Measurements from ENCODE around the gene PKIG. TPM values are rescaled to one million over a fixed set of nuclear protein-coding genes. Genes with fewer than 3 reads are reported as not detected.
"Not testable (repeated sequence)": the region's sequence is repeated elsewhere in the genome, so short reads cannot be mapped to it uniquely, and the experiment has no call there.

Gene PKIG
- polyA plus RNA-seq (2012; ENCODE audit: insufficient read depth, insufficient read length), result 19.3 TPM

DNA sequence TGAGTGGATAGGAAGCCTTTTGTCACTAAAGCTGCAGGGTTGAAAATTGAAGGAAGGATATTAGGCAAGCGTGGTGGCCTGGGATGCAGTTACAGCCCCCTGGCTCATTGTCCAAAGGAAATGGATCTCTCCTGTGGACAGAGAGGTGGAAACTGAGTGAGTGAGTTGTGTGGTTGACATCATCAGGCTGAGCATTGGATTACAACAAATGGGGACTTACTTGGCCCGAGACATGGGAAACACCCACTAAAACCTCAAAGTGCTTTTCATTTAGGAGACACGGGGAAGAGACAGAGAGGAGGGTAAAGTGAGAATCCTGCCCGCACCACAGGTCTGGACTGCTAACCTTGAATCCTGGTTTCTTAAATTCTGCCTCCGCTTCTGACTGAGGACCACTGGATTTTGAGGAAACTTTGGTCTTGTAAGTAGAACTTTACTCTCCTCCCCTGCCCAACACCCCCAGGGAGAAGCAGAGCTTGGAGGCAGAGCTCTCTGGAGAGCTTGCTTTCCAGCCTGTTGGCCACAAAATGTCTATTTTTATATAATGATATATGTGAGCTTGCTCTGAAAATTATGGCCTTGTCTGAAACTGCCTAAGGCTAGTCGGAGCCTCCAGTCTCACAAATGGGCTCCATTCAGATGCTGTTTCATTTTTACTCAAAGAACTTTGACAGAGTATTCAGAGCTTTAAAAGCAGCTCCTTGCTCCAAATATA is at the start of gene PKIG:
Gene PKIG, plus strand, starts transcription at position 269 of the 715 bp plus-strand sequence. CDS start 31,978 bp downstream, outside the sequence.
- DNase-seq (ENCODE audit: low read depth, low spot score), result no peak
- H3K4me3 ChIP-seq (ENCODE audit: low read length), result no peak within 1 kb of the TSS

DNA sequence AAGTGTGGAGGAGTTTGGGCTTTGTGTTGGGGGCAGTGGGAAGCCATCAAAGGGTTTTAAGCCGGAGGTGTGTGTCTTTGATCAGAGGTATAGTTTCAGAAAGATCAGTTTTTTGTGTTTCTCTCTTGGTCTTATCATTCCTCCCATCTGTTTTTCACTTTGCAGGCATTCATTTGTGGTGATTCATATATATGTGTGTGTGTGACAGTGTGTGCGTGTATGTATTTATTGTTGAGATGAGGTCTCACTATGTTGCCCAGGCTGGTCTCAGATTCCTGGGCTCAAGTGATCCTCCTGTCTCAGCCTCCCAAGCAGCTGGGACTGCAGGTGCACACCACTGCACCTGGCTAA is 49.4 kb upstream of the PKIG start:
- peak overlapping the region; percentile 68 for H3K4me3 ChIP-seq (ENCODE audit: low read length)
- peak; percentile 96 for DNase-seq (ENCODE audit: low read depth, low spot score)

DNA sequence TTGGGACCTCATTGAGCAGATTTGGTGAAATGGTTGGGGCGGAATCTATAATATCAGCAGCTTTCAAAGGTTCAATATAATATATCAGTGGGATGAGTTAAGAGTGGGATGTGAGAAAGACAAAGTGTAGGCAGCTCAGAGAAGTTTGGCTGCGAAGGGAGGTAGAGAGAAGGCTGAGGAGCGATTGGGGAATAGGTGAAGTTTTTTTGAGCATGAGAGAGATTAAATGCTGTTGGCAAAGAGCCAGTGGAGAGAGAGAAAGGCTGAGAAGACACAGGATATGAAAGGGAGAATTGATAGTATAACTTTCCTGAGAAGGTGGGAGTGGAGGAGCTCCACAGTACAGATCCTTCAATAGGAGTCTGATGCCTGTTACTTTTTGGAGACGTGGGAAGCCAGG is 48.5 kb upstream of the PKIG start:
- no peak overlapping the region for H3K4me3 ChIP-seq (ENCODE audit: low read length)
- no peak for DNase-seq (ENCODE audit: low read depth, low spot score)

DNA sequence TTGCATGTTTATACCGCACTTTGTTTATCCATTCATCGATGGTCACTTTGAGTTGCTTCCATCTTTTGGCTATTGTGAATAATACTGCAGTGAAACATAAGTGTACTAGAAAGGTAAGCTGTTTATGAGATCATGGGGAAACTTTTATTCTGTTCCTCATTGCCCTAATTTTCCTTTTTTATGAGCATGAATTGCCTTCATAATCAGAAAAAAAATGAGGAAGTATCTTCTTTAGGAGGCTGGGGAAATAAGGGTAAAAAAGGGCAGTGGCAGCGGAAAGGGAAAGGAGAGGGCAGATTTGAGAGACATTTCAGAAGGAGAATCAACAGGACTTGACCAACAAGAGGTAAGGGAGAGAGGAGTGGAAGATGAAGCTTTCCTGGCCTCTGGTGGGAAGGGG is 46.2 kb upstream of the PKIG start:
- DNase-seq (ENCODE audit: low read depth, low spot score), result no peak
- H3K4me3 ChIP-seq (ENCODE audit: low read length), result no peak overlapping the region

DNA sequence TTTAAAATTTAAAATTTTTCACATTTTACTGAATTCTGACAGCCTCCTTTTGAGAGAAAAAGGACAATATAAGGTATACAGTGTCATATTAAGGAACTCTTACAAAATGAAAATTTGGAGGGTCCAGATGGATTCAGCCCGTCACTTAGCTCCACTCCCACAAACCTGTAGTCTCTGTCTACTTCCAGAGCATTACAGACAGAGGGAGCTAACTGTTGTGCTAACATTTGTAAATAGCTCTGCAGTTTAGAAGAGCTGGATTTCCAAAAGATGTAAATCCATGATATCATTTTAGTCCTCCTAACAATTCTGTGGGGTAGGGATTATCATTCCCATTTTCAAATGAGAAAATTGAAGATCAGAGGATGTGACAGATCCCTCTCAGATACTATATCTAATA is 44.4 kb upstream of the PKIG start:
- H3K4me3 ChIP-seq (ENCODE audit: low read length), result no peak overlapping the region
- DNase-seq (ENCODE audit: low read depth, low spot score), result no peak

DNA sequence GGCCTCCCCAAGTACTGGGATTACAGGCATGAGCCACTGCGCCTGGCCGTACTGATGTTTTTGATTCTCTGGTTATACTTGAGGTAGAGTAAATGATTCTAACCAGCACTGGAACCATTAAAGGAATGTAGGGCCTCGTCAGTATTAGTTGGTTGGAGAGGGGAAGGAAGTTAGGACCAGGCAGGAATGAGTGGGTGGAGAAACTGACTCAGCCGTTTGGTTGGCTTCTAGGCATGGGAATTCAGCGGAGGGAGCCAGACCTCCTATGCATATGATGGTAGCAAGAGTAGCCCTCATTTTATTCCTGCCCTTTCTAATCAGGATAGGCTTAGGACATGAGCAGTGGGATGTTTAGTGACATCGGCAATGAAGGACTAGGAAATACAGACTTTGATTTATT is 41.5 kb upstream of the PKIG start:
- no peak for DNase-seq (ENCODE audit: low read depth, low spot score)

DNA sequence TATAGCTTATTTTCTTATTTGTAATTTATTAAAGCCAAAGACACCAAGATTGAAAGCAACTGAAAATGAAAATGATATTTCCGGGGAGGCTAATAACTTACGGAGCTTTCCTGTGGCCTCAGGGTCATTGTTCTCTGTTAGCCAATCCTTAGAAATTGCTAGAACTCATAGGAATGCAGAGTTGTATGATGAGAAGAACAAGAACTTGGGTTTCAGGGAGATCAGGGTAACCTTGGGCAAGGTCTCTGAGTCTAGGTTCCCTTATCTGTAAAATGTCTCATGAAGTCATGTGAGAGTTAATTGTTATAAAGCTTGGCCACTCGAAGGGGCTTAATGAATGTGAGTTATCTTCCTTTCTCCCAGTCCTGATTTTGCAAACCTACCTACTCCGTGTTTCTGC is 40.4 kb upstream of the PKIG start:
- H3K4me3 ChIP-seq (ENCODE audit: low read length), result no peak overlapping the region
- DNase-seq (ENCODE audit: low read depth, low spot score), result no peak

More for the DNA sequence above, 41.5 kb upstream of the PKIG start:
- no peak overlapping the region for H3K4me3 ChIP-seq (ENCODE audit: low read length)

DNA sequence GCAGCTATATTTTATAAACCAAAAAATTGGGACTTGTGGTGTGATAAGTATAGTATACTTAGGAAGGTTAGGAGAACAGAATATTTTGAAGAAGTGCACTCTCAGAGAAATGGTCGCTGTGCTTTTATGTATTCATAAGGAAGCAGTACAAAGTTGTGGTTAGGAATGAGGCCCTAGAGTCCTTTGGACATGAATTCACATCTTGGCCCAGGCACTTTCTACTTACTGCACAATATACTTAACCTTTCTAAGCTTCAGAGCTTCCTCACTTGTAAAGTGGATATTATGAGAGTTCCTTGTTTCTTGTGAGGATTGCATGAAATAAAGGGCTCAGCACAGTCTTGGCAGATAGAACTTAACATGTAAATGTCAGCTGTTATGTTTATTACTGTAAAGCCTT is 39.5 kb upstream of the PKIG start:
- no peak for DNase-seq (ENCODE audit: low read depth, low spot score)
- no peak overlapping the region for H3K4me3 ChIP-seq (ENCODE audit: low read length)

DNA sequence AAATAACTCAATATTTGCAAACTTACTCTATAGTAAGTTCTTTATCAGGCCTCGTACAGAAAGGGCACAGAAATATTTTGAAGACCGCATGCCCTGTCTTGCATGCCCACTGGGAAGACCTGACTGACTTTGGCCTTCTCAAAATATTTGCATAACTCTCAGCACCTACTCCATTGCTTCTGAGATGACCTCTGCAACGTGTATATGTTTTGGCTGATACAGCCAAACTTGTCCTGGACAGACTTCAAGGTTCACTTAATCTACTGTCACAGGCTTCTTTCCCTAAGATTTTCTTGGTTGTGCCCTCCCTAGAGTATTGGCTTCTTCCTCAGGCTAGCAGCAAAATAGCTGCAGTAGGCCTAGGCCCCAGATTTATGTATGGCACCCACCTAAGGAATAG is 39.0 kb upstream of the PKIG start:
- H3K4me3 ChIP-seq (ENCODE audit: low read length), result no peak overlapping the region
- DNase-seq (ENCODE audit: low read depth, low spot score), result no peak

DNA sequence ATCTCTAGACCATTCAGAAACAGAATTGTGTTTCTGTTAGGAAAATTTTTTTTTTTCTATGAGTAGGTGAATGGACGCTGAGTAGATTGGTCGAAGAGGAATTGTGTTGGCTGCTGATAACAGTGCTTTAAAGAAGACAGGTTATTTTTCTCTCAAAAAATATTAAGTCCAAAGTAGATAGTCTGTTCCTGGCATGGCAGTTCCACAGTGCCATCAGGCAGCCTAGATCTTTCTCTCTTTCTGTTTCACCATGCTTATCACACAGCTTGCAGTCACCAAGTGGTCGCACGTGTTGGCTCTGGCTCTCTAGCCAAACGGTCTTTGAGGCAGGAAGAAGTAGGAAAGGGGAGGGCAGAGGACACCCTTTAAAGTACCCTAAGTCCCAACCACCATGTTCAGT is 38.1 kb upstream of the PKIG start:
- no peak overlapping the region for H3K4me3 ChIP-seq (ENCODE audit: low read length)
- DNase-seq (ENCODE audit: low read depth, low spot score), result no peak

DNA sequence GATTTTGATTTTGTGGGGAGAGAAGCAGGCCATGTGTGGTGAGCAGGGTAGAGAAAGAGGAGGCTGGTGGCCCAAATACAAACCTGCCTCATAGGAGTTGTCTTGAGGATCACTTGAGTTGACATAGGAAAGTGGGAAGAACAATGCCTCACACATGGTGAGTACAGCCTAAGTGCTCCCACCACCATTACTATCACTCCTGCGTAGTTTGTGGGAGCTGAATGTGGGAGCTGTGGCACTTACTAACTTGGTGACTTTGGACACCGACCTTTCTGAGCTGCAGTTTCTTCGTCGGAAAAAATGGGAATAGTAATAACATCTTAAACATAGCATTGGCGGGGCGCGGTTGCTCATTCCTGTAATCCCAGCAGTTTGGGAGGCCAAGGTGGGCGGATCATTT is 35.0 kb upstream of the PKIG start:
- DNase-seq (ENCODE audit: low read depth, low spot score), result no peak
- H3K4me3 ChIP-seq (ENCODE audit: low read length), result no peak overlapping the region

DNA sequence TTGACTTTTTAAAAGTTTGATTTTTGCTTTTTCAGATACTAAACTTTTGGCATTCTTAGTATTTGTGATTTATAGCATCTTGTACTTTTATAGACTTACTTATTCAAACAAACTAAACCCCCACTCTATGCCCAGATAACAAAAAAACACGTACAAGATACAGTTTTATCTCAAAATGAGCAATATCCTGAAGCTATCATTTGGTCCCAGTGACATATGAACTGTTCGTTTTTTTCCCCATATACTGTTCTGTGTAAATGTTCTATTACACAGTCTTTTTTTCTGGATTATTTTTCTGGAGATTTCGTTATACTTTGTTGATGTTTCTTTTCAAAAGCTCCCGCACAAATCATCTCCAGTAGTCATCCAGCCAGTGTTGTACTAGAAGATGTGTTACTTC is 33.3 kb upstream of the PKIG start:
- DNase-seq (ENCODE audit: low read depth, low spot score), result no peak
- H3K4me3 ChIP-seq (ENCODE audit: low read length), result no peak overlapping the region

DNA sequence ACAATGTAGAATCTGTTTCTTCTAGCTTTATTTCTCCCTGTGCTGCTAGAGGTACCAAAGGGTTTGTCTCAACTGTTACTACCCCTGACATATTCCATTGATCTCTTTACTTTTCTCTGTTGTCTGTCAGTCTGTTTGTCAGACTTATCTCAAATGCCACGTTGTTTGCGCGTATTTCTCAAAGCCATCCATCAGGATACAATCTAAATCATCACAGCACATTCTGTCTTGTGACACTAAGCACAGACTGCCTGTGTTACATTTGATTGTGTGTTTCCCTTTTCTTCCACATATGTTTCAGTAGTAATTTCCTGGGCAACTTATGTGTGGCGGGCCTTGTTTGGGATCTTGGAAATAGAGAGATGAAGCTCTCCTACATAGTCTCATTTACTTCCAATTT is 30.3 kb upstream of the PKIG start:
- no peak for DNase-seq (ENCODE audit: low read depth, low spot score)
- no peak overlapping the region for H3K4me3 ChIP-seq (ENCODE audit: low read length)

DNA sequence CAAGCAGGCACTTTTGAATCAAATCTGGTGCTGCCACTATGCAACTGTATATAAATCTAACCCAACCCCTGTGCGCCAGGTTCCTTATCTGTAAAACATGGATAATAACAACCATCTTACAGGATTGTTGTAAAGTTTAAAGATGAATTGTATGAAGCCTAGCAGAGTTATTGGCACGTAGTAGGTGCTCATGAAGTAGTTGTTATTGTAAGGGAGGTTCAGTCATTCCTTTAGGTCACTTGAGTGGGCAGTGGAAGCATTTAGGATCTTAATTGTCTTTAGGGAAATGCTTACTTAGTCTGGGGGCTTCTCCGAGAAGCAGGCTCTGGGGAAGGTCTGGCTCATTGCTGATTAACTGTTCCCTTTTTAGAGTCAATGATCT is 29.8 kb upstream of the PKIG start:
- no peak overlapping the region for H3K4me3 ChIP-seq (ENCODE audit: low read length)
- no peak for DNase-seq (ENCODE audit: low read depth, low spot score)

DNA sequence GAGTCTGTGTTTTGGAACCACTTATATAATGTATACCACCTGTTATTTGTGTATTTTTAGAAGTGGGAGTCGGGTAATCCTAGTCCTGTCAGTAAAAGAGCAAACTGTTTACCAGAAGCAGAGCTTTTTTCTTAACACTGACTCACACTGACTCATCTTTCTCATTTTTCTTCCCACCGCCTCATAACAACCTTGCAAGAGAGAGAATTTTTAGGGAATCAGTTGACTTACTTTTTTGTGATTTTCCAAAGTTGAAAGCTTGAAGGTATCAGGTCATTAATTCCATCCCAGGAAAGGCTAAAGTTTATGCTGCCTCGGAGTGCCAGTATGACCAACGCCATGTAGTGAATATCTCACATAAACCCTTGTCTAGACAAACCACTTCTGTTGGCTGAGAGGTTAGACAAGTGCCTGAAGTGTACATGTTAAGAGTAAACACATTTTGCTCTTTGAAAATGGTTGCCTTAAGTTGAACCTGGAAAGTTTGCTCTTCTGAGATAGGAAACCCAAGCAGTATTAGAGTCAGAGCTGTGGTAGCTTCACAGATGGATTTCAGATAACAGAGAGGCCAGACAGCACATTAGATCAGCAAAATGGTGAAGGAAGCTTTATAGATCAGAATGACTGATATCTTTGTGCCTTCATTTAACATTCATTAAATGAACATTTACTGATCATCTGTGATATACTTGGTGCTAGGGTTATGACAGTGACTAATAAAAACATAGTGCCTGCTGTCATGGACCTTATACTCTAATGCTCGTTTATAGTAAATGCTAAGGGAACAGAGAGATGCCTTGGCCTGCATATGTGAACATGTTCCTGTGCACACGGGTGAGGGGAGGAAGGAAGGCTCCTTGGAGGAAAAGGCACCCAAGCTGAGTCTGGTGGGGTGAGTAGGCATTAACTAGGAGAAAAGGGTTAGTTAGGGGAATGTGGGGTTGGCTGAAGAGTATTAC is 29.1 kb upstream of the PKIG start:
- H3K4me3 ChIP-seq (ENCODE audit: low read length), result no peak overlapping the region
- DNase-seq (ENCODE audit: low read depth, low spot score), result peak; percentile 76

DNA sequence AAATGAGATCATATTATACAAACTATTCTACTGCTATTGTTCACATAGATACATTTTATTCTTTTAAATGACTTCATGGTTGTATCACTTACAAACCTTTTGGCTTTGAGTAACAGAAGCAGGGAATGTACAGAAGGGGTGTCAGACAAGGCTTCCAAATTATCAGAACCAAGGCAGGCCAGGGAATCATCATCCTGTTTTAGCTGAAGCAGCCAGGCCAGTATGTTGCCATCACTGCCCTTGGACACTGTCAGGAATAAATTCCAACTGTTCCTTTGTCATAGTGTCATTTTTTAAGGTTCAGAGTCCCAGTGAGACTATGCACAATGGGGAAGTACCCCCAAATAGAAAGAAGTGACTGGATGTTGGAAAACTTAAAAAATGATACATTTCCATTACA is 23.1 kb upstream of the PKIG start:
- no peak for DNase-seq (ENCODE audit: low read depth, low spot score)
- no peak overlapping the region for H3K4me3 ChIP-seq (ENCODE audit: low read length)

DNA sequence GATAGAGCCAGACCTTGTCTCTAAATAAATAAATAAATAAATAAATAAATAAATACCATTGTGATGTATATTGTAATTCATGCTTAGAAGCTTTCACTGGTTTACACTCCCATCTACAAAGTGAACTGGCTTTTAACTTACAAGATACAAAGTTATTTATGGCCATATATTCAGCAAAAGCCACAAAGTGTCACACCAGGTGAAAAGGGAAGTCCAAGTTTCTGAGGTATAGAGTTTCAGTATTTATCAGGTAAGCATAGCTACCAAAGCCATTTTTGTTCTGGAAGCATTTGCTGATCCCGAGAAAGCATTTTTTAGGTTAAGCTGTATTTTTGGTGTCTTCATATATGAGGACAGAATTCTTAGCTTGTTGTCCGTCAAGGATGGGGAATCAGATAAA is 22.1 kb upstream of the PKIG start:
- no peak overlapping the region for H3K4me3 ChIP-seq (ENCODE audit: low read length)
- no peak for DNase-seq (ENCODE audit: low read depth, low spot score)

DNA sequence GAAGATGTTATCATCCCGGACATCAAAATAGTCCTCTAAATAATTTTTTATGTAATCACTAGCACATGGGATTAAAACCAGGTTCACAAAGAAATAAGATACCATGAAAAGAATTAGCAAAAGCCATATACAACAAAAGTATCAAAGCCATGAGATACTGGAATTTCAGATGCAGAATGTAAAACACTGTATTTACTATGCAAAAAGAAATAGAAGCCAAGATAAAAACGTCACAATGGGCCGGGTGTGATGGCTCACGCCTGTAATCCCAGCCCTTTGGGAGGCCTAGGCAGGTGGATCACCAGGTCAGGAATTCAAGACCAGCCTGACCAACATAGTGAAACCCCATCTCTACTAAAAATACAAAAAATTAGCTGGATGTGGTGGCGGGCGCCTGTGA is 21.6 kb upstream of the PKIG start:
- DNase-seq (ENCODE audit: low read depth, low spot score); H3K4me3 ChIP-seq (ENCODE audit: low read length): not testable (repeated sequence)

DNA sequence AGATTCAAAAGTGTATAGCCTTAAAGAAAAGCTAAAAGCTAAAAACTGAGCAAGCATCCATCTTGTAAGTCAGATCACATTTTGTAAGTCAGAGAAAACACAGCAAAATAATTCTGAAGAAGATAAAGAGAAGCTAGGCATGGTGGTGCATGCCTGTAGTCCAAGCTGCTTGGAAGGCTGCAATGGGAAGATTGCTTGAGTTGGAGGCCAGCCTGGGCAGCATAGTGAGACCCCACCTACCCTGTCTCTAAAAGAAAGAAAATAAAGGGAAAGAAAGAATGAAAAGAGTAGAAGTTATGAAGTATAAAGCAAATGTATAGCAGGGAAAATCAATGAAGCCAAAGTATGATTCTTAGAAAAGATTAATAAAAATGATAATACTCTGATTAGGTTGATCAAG is 20.5 kb upstream of the PKIG start:
- H3K4me3 ChIP-seq (ENCODE audit: low read length), result no peak overlapping the region
- no peak for DNase-seq (ENCODE audit: low read depth, low spot score)

DNA sequence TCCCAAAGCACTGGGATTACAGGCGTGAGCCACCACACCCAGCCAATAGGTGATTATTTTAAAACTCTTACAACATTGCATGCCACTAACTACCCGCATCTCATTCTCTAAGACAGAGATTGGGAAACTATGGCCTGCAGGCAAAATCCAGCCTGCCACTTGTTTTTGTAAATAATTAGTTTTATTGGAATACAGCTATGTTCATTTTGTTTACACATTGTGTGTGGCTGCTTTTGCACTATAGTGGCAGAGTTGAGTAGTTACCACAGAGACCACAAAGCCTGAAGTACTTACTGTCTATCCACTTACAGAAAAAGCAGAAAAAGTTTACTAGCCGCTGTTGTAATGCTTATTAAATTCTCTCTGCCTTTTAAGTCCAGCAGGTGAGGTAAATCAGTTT is 16.4 kb upstream of the PKIG start:
- DNase-seq (ENCODE audit: low read depth, low spot score), result peak; percentile 42
- no peak overlapping the region for H3K4me3 ChIP-seq (ENCODE audit: low read length)

DNA sequence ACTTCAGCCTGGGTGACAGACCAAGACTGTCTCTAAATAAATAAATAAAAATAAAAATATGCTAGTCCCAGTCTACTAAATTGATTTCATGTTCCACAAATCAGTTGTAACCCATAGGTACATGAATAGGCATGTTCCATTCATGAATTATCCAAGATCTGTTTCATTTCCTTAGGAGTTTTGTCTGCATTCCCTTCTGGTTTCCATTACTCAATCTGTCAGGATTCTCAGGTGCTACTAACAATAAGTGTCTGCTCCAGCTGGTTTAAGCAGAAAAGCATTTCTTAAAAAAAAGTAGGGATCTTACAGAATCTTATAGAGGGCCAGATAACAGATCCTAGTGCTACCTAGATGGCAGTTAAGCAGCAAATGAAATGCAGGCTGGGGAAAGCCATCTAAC is 15.6 kb upstream of the PKIG start:
- no peak overlapping the region for H3K4me3 ChIP-seq (ENCODE audit: low read length)
- DNase-seq (ENCODE audit: low read depth, low spot score), result no peak

Measured in Jurkat, Clone E6-1 (cell line).